ENCODE measurements around the gene DCAF10.

- TF ChIP-seq EZH2 (IDR thresholded peaks at IDR 0.05; ENCODE audit: borderline replicate concordance, insufficient read depth, low read length, poor library complexity, severe bottlenecking): no peak
- no peak for TF ChIP-seq POLR2AphosphoS5 (IDR thresholded peaks at IDR 0.05)
- no peak for TF ChIP-seq REST (IDR thresholded peaks at IDR 0.05; ENCODE audit: borderline replicate concordance)
These were observed 16.3 kb upstream of the DCAF10 start for GRCh38 chr9:37784291-37784615.

All from neural cell (in vitro differentiated cells).